ENCODE results near the gene RNF25. TPM values are rescaled to one million over a fixed set of nuclear protein-coding genes. Genes with fewer than 3 reads are reported as not detected.

The RNF25 gene
- total RNA-seq, 1 experiment from 2014 or later = 27.2 TPM

DNA sequence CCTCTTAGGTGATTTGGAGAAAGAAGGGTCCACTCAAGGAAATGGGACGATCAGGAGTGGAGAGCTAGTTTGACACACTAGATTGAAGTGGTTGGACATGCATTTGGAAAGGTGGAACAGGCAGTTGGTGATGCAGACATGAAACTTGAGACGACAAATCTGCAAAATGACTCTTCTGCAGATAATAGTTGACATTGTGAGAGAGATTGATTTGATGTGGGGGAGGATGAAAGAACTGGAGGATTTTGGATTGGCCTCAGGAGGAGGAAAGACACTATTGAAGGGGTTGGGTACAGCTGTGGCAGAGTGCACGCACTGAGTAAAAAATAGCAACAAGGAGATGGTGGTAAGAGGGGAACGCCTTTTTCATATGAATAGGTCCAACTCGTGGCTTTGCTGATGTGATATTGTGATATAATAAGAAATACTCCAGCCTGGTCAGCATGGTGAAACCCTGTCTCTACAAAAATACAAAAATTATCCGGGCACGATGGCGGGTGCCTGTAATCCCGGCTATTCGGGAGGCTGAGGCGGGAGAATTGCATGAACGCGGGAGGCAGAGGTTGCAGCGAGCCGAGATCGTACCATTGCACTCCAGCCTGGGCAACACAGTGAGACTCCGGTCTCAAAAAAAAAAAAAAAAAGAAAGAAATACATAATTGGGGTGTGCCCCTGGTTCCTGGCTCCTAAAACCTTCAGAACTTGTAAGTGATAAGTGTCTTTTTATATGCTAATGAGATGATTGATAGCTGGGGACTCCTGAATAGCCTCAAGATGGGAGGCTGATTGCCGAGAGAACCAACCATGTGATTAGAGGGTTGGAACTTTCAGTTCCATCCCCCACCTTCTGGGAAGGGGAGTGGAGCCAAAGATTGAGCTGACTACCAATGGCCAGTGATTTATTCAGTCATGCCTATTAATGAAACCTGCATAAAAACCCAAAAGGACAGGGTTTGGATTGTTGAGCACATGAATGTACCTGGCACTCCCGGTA is 48.5 kb upstream of the RNF25 start:
- Histone ChIP-seq H3K27ac (no peak overlapping the region), H3K27me3 (ENCODE audit: insufficient read depth, low read depth) (no peaks in the 10 kb centered on the region), H3K9me2 (ENCODE audit: insufficient read depth) (no peaks in the 10 kb centered on the region), H3K79me2 (ENCODE audit: low read depth) (peaks cover 90% of the 10 kb centered on the region), H4K20me1 (ENCODE audit: insufficient read depth) (peaks cover 20% of the 10 kb centered on the region; the same call in 1 of the 2 replicates), H2AFZ (no peak overlapping the region), H3K4me3 (no peak overlapping the region), H3K4me2 (no peak overlapping the region), H3K36me3 (ENCODE audit: low read depth) (peaks cover 10% of the 10 kb centered on the region), H3K9me3 (ENCODE audit: insufficient read depth, low read depth) (peaks cover 2% of the 10 kb centered on the region; the same call in 1 of the 2 replicates), H3F3A (ENCODE audit: insufficient read depth, low read depth) (peaks cover 23% of the 10 kb centered on the region), H3K4me1 (replicated peaks; ENCODE audit: insufficient read depth) (peaks cover 18% of the 10 kb centered on the region)
- POLR2A ChIA-PET (ENCODE audit: unreplicated experiment) = no interaction called here
- no TSS peak for BruUV-seq (replicated peaks)
- TF ChIP-seq, protein P1, sequence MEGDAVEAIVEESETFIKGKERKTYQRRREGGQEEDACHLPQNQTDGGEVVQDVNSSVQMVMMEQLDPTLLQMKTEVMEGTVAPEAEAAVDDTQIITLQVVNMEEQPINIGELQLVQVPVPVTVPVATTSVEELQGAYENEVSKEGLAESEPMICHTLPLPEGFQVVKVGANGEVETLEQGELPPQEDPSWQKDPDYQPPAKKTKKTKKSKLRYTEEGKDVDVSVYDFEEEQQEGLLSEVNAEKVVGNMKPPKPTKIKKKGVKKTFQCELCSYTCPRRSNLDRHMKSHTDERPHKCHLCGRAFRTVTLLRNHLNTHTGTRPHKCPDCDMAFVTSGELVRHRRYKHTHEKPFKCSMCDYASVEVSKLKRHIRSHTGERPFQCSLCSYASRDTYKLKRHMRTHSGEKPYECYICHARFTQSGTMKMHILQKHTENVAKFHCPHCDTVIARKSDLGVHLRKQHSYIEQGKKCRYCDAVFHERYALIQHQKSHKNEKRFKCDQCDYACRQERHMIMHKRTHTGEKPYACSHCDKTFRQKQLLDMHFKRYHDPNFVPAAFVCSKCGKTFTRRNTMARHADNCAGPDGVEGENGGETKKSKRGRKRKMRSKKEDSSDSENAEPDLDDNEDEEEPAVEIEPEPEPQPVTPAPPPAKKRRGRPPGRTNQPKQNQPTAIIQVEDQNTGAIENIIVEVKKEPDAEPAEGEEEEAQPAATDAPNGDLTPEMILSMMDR (conservative IDR thresholded peaks at IDR 0.05) = no peak
- TF ChIP-seq EZH2 (IDR thresholded peaks at IDR 0.05; ENCODE audit: low read depth) = no peak
- intact Hi-C loops (cut with micrococcal nuclease; ENCODE audit: unreplicated experiment) = no loop called here
- CTCF ChIA-PET = no interaction called here
- no peak for DNase-seq

DNA sequence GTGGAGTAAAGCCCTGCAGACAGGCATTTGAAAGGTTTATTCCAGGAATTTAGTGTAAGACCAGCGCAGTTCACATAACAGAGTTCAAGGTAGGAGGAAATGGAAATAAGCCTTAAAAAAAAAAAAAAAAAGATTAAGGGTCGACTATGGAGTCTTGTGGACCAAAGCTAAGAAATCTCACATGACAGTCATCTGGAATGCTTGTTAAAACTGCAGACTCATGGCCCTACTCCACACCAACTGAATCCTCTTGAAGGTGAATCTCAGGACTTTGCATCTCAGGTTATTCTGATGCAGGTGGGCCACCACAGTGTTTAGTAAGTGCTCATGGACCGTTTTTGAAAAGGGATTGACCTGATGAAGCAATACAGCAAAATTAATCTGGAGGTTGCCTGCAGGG is 47.7 kb upstream of the RNF25 start:
- Histone ChIP-seq H3K9me2 (ENCODE audit: insufficient read depth) (no peaks in the 10 kb centered on the region), H3F3A (ENCODE audit: insufficient read depth, low read depth) (peaks cover 23% of the 10 kb centered on the region), H3K27ac (no peak overlapping the region), H3K36me3 (ENCODE audit: low read depth) (peaks cover 8% of the 10 kb centered on the region), H3K4me1 (replicated peaks; ENCODE audit: insufficient read depth) (peaks cover 18% of the 10 kb centered on the region), H2AFZ (no peak overlapping the region), H3K4me3 (no peak overlapping the region), H3K79me2 (ENCODE audit: low read depth) (peaks cover 88% of the 10 kb centered on the region), H3K27me3 (ENCODE audit: insufficient read depth, low read depth) (no peaks in the 10 kb centered on the region), H3K9me3 (ENCODE audit: insufficient read depth, low read depth) (no peaks in the 10 kb centered on the region), H4K20me1 (ENCODE audit: insufficient read depth) (peaks cover 20% of the 10 kb centered on the region; the same call in 1 of the 2 replicates), H3K4me2 (no peak overlapping the region)
- CTCF ChIA-PET = no interaction called here
- no TSS peak for BruUV-seq (replicated peaks)
- DNase-seq = no peak
- POLR2A ChIA-PET (ENCODE audit: unreplicated experiment) = no interaction called here
- TF ChIP-seq EZH2 (IDR thresholded peaks at IDR 0.05; ENCODE audit: low read depth) = no peak
- TF ChIP-seq, protein P1 (conservative IDR thresholded peaks at IDR 0.05) = no peak
- intact Hi-C loops (cut with micrococcal nuclease; ENCODE audit: unreplicated experiment) = no loop called here

DNA sequence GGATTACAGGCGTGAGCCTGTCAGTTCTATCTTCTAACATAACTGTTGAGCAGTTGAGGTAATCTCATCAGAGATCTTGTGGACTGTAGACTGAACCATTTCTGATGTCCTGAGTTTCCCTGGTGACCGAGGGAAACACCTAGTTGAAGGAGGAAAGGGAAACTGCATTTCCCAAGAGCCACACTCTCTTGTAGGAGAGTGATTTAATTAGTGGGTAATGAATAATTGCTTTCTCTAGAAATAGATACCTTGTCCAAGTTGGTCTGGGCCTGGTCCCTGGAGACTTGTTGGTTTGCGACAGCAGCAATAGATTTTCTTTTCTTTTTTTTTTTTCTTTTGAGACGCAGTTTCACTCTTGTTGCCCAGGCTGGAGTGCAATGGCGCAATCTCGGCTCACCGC is 46.3 kb upstream of the RNF25 start:
- peaks cover 88% of the 10 kb centered on the region for H3K79me2 ChIP-seq (ENCODE audit: low read depth)
- no peaks in the 10 kb centered on the region for H3K9me2 ChIP-seq (ENCODE audit: insufficient read depth)
- TF ChIP-seq, protein P1 (conservative IDR thresholded peaks at IDR 0.05) = no peak
- TF ChIP-seq EZH2 (IDR thresholded peaks at IDR 0.05; ENCODE audit: low read depth) = no peak
- H2AFZ ChIP-seq = no peak overlapping the region
- no peak for DNase-seq
- H3K27me3 ChIP-seq (ENCODE audit: insufficient read depth, low read depth) = no peaks in the 10 kb centered on the region
- no peaks in the 10 kb centered on the region for H3K9me3 ChIP-seq (ENCODE audit: insufficient read depth, low read depth)
- H3K4me2 ChIP-seq = peak overlapping the region; percentile 76
- CTCF ChIA-PET = interaction anchor here (1.3 kb wide), 1 partner anchor 130 kb away, joined by 4 read pairs; no protein-coding TSS in a partner anchor
- H3F3A ChIP-seq (ENCODE audit: insufficient read depth, low read depth) = peaks cover 21% of the 10 kb centered on the region
- H3K4me1 ChIP-seq (replicated peaks; ENCODE audit: insufficient read depth) = peaks cover 18% of the 10 kb centered on the region
- peaks cover 7% of the 10 kb centered on the region for H3K36me3 ChIP-seq (ENCODE audit: low read depth)
- peak overlapping the region; percentile 81 for H3K27ac ChIP-seq
- intact Hi-C loops (cut with micrococcal nuclease; ENCODE audit: unreplicated experiment) = no loop called here
- POLR2A ChIA-PET (ENCODE audit: unreplicated experiment) = no interaction called here
- peaks cover 20% of the 10 kb centered on the region; the same call in 1 of the 2 replicates for H4K20me1 ChIP-seq (ENCODE audit: insufficient read depth)
- BruUV-seq (replicated peaks) = no TSS peak
- H3K4me3 ChIP-seq = no peak overlapping the region; the same call in 1 of the 2 replicates

Measured in PC-9 (cell line).